Measurements from ENCODE around the gene NAT10.

Gene NAT10

GRCh38 chr11:34160791-34161190 lies 55.4 kb downstream of the NAT10 start:
- H3K4me1 ChIP-seq (ENCODE audit: control insufficient read depth, insufficient read depth, low read length): no peaks in the 10 kb centered on the region
- no peak overlapping the region for H3K4me3 ChIP-seq (ENCODE audit: low read depth, low read length)
- no peaks in the 10 kb centered on the region for H3K27me3 ChIP-seq (ENCODE audit: control insufficient read depth, insufficient read depth, low read length)
- no peak overlapping the region for H3K27ac ChIP-seq (ENCODE audit: low read depth, low read length)
- H3K9me3 ChIP-seq (ENCODE audit: control insufficient read depth, insufficient read depth, low read length): no peaks in the 10 kb centered on the region
- H3K36me3 ChIP-seq (ENCODE audit: control insufficient read depth, insufficient read depth, low read length): no peaks in the 10 kb centered on the region
- no peak overlapping the region for H3K9ac ChIP-seq (ENCODE audit: low read depth, low read length)

GRCh38 chr11:34161361-34161760 lies 55.9 kb downstream of the NAT10 start:
- Histone ChIP-seq H3K9me3 (ENCODE audit: control insufficient read depth, insufficient read depth, low read length) (no peaks in the 10 kb centered on the region), H3K4me1 (ENCODE audit: control insufficient read depth, insufficient read depth, low read length) (no peaks in the 10 kb centered on the region), H3K27ac (ENCODE audit: low read depth, low read length) (no peak overlapping the region), H3K9ac (ENCODE audit: low read depth, low read length) (no peak overlapping the region), H3K36me3 (ENCODE audit: control insufficient read depth, insufficient read depth, low read length) (no peaks in the 10 kb centered on the region), H3K27me3 (ENCODE audit: control insufficient read depth, insufficient read depth, low read length) (no peaks in the 10 kb centered on the region), H3K4me3 (ENCODE audit: low read depth, low read length) (no peak overlapping the region)

GRCh38 chr11:34161812-34162492 lies 56.5 kb downstream of the NAT10 start:
- Histone ChIP-seq H3K9ac (ENCODE audit: low read depth, low read length) (no peak overlapping the region), H3K27me3 (ENCODE audit: control insufficient read depth, insufficient read depth, low read length) (no peaks in the 10 kb centered on the region), H3K27ac (ENCODE audit: low read depth, low read length) (no peak overlapping the region), H3K4me3 (ENCODE audit: low read depth, low read length) (no peak overlapping the region), H3K9me3 (ENCODE audit: control insufficient read depth, insufficient read depth, low read length) (no peaks in the 10 kb centered on the region), H3K36me3 (ENCODE audit: control insufficient read depth, insufficient read depth, low read length) (no peaks in the 10 kb centered on the region), H3K4me1 (ENCODE audit: control insufficient read depth, insufficient read depth, low read length) (no peaks in the 10 kb centered on the region)

- Histone ChIP-seq H3K4me1 (ENCODE audit: control insufficient read depth, insufficient read depth, low read length) (no peaks in the 10 kb centered on the region), H3K27me3 (ENCODE audit: control insufficient read depth, insufficient read depth, low read length) (no peaks in the 10 kb centered on the region), H3K9ac (ENCODE audit: low read depth, low read length) (no peak overlapping the region), H3K27ac (ENCODE audit: low read depth, low read length) (no peak overlapping the region), H3K4me3 (ENCODE audit: low read depth, low read length) (no peak overlapping the region), H3K36me3 (ENCODE audit: control insufficient read depth, insufficient read depth, low read length) (no peaks in the 10 kb centered on the region), H3K9me3 (ENCODE audit: control insufficient read depth, insufficient read depth, low read length) (no peaks in the 10 kb centered on the region)
Observed at GRCh38 chr11:34162493-34162820, 57.0 kb downstream of the NAT10 start.

- no peaks in the 10 kb centered on the region for H3K9me3 ChIP-seq (ENCODE audit: control insufficient read depth, insufficient read depth, low read length)
- no peaks in the 10 kb centered on the region for H3K36me3 ChIP-seq (ENCODE audit: control insufficient read depth, insufficient read depth, low read length)
- H3K27ac ChIP-seq (ENCODE audit: low read depth, low read length): no peak overlapping the region
- H3K4me1 ChIP-seq (ENCODE audit: control insufficient read depth, insufficient read depth, low read length): no peaks in the 10 kb centered on the region
- H3K4me3 ChIP-seq (ENCODE audit: low read depth, low read length): no peak overlapping the region
- H3K9ac ChIP-seq (ENCODE audit: low read depth, low read length): no peak overlapping the region
- H3K27me3 ChIP-seq (ENCODE audit: control insufficient read depth, insufficient read depth, low read length): no peaks in the 10 kb centered on the region
Observed at GRCh38 chr11:34162856-34163255, 57.4 kb downstream of the NAT10 start.

GRCh38 chr11:34165121-34165520 lies 59.7 kb downstream of the NAT10 start:
- Histone ChIP-seq H3K4me1 (ENCODE audit: control insufficient read depth, insufficient read depth, low read length) (no peaks in the 10 kb centered on the region), H3K4me3 (ENCODE audit: low read depth, low read length) (no peak overlapping the region), H3K27ac (ENCODE audit: low read depth, low read length) (no peak overlapping the region), H3K36me3 (ENCODE audit: control insufficient read depth, insufficient read depth, low read length) (no peaks in the 10 kb centered on the region), H3K27me3 (ENCODE audit: control insufficient read depth, insufficient read depth, low read length) (no peaks in the 10 kb centered on the region), H3K9me3 (ENCODE audit: control insufficient read depth, insufficient read depth, low read length) (no peaks in the 10 kb centered on the region), H3K9ac (ENCODE audit: low read depth, low read length) (no peak overlapping the region)

- Histone ChIP-seq H3K9me3 (ENCODE audit: control insufficient read depth, insufficient read depth, low read length) (no peaks in the 10 kb centered on the region), H3K4me3 (ENCODE audit: low read depth, low read length) (no peak overlapping the region), H3K27me3 (ENCODE audit: control insufficient read depth, insufficient read depth, low read length) (no peaks in the 10 kb centered on the region), H3K4me1 (ENCODE audit: control insufficient read depth, insufficient read depth, low read length) (no peaks in the 10 kb centered on the region), H3K9ac (ENCODE audit: low read depth, low read length) (no peak overlapping the region), H3K36me3 (ENCODE audit: control insufficient read depth, insufficient read depth, low read length) (no peaks in the 10 kb centered on the region), H3K27ac (ENCODE audit: low read depth, low read length) (no peak overlapping the region)
Observed at GRCh38 chr11:34165786-34166555, 60.5 kb downstream of the NAT10 start.

GRCh38 chr11:34166806-34167740 lies 61.6 kb downstream of the NAT10 start:
- Histone ChIP-seq H3K9ac (ENCODE audit: low read depth, low read length) (no peak overlapping the region), H3K27ac (ENCODE audit: low read depth, low read length) (no peak overlapping the region), H3K9me3 (ENCODE audit: control insufficient read depth, insufficient read depth, low read length) (no peaks in the 10 kb centered on the region), H3K36me3 (ENCODE audit: control insufficient read depth, insufficient read depth, low read length) (no peaks in the 10 kb centered on the region), H3K4me3 (ENCODE audit: low read depth, low read length) (no peak overlapping the region), H3K4me1 (ENCODE audit: control insufficient read depth, insufficient read depth, low read length) (no peaks in the 10 kb centered on the region), H3K27me3 (ENCODE audit: control insufficient read depth, insufficient read depth, low read length) (no peaks in the 10 kb centered on the region)

GRCh38 chr11:34167961-34168360 lies 62.5 kb downstream of the NAT10 start:
- no peaks in the 10 kb centered on the region for H3K4me1 ChIP-seq (ENCODE audit: control insufficient read depth, insufficient read depth, low read length)
- no peaks in the 10 kb centered on the region for H3K27me3 ChIP-seq (ENCODE audit: control insufficient read depth, insufficient read depth, low read length)
- H3K4me3 ChIP-seq (ENCODE audit: low read depth, low read length): no peak overlapping the region
- H3K9me3 ChIP-seq (ENCODE audit: control insufficient read depth, insufficient read depth, low read length): no peaks in the 10 kb centered on the region
- no peaks in the 10 kb centered on the region for H3K36me3 ChIP-seq (ENCODE audit: control insufficient read depth, insufficient read depth, low read length)
- H3K27ac ChIP-seq (ENCODE audit: low read depth, low read length): no peak overlapping the region
- H3K9ac ChIP-seq (ENCODE audit: low read depth, low read length): no peak overlapping the region

- H3K36me3 ChIP-seq (ENCODE audit: control insufficient read depth, insufficient read depth, low read length): no peaks in the 10 kb centered on the region
- no peaks in the 10 kb centered on the region for H3K4me1 ChIP-seq (ENCODE audit: control insufficient read depth, insufficient read depth, low read length)
- H3K9me3 ChIP-seq (ENCODE audit: control insufficient read depth, insufficient read depth, low read length): no peaks in the 10 kb centered on the region
- no peak overlapping the region for H3K9ac ChIP-seq (ENCODE audit: low read depth, low read length)
- peaks cover 4% of the 10 kb centered on the region; the same call in 1 of the 2 replicates for H3K27me3 ChIP-seq (ENCODE audit: control insufficient read depth, insufficient read depth, low read length)
- no peak overlapping the region for H3K27ac ChIP-seq (ENCODE audit: low read depth, low read length)
- no peak overlapping the region for H3K4me3 ChIP-seq (ENCODE audit: low read depth, low read length)
Observed at GRCh38 chr11:34168642-34169420, 63.4 kb downstream of the NAT10 start.

Data from HUES48 (cell line).